SK-N-SH (cell line): ENCODE results near the gene PTPRG. TPM values are rescaled to one million over a fixed set of nuclear protein-coding genes. Genes with fewer than 3 reads are reported as not detected.

Source experiments
- CTCF ChIA-PET: fragments of 300-600, 350-600 bp; formaldehyde crosslinking; extraction: SDS; loops from one replicate; lab custom pipeline; 2021; lab: Yijun Ruan, JAX
- POLR2A ChIA-PET: fragments of 350-600 bp; sonication (Branson Sonifier 250); formaldehyde crosslinking; extraction: SDS; loops from one replicate; lab custom pipeline; 2020; ENCODE audit warnings: antibody characterized with exemption, inconsistent platforms; lab: Yijun Ruan, JAX
- DNase-seq: peaks from one replicate; pipeline ENCODE4 v3.0.0; 2012
- H2AFZ ChIP-seq: fragments of 200-600 bp; sonication (generic); 2 replicates; pipeline ENCODE4 v1.8.1; 2016; ENCODE audit warnings: antibody characterized with exemption, mild to moderate bottlenecking, low read depth
- H3F3A ChIP-seq: fragments of 200-600 bp; sonication (generic); replicated peaks from 2 replicates; pipeline ENCODE3; 2016; ENCODE audit warnings: antibody characterized with exemption, mild to moderate bottlenecking; ENCODE audit not compliant: insufficient read depth
- H3K27ac ChIP-seq, 2 experiments: fragments of 200-500 bp in 1 of 2; fragments of 200-600 bp in 1 of 2; sonication (Bioruptor generic) in 1 of 2; sonication (generic), shearing (Covaris generic) in 1 of 2; 2 replicates each; pipeline versions ENCODE4 v1.5.1 to v1.6.1; 2014 to 2016; ENCODE audit warnings: low read depth in 2 of 2, inconsistent platforms in 1 of 2, low read length in 1 of 2, mild to moderate bottlenecking in 1 of 2, mixed read lengths in 1 of 2
- H3K27me3 ChIP-seq: fragments of 200-600 bp; sonication (generic), shearing (Covaris generic); 2 replicates; pipeline ENCODE4 v1.6.1; 2016; ENCODE audit warnings: mixed run types; ENCODE audit not compliant: insufficient read depth
- H3K36me3 ChIP-seq, 2 experiments: fragments of 200-500 bp in 1 of 2; fragments of 200-600 bp in 1 of 2; sonication (Bioruptor generic) in 1 of 2; sonication (generic) in 1 of 2; replicated peaks in 1 of 2; 2 replicates each; pipeline versions ENCODE3 to v1.5.1; 2014 to 2016; ENCODE audit warnings: low read length in 1 of 2, mild to moderate bottlenecking in 1 of 2; ENCODE audit not compliant: insufficient read depth in 2 of 2, control insufficient read depth in 1 of 2
- H3K4me1 ChIP-seq, 2 experiments: fragments of 200-500 bp in 1 of 2; fragments of 200-600 bp in 1 of 2; sonication (Bioruptor generic) in 1 of 2; sonication (generic), shearing (Covaris generic) in 1 of 2; 2 replicates each; pipeline versions ENCODE4 v1.5.1 to v1.6.1; 2014 to 2016; ENCODE audit warnings: low read depth in 1 of 2, low read length in 1 of 2, mixed run types in 1 of 2; ENCODE audit not compliant: insufficient read depth in 2 of 2, control insufficient read depth in 1 of 2
- H3K4me2 ChIP-seq: fragments of 200-600 bp; sonication (generic), shearing (Covaris generic); 2 replicates; pipeline ENCODE4 v1.6.1; 2017; ENCODE audit warnings: mixed run types
- H3K4me3 ChIP-seq, 2 experiments: fragments of 200-500 bp in 1 of 2; fragments of 200-600 bp in 1 of 2; sonication (Bioruptor generic) in 1 of 2; sonication (generic), shearing (Covaris generic) in 1 of 2; 2 replicates each; pipeline versions ENCODE4 v1.5.1 to v1.8.1; 2014 to 2016; ENCODE audit warnings: low read depth in 2 of 2, inconsistent platforms in 1 of 2, low read length in 1 of 2, mild to moderate bottlenecking in 1 of 2, mixed read lengths in 1 of 2, moderate library complexity in 1 of 2
- H3K79me2 ChIP-seq: fragments of 200-600 bp; sonication (generic); 2 replicates; pipeline ENCODE4 v1.8.1; 2017; ENCODE audit warnings: mild to moderate bottlenecking; ENCODE audit not compliant: insufficient read depth
- H3K9ac ChIP-seq: fragments of 200-600 bp; sonication (generic); 2 replicates; pipeline ENCODE4 v1.6.1; 2017; ENCODE audit warnings: mixed run types
- H3K9me2 ChIP-seq: fragments of 200-600 bp; sonication (generic); 2 replicates; pipeline ENCODE4 v1.6.1; 2017; ENCODE audit warnings: mixed run types
- H3K9me3 ChIP-seq: fragments of 200-600 bp; sonication (generic); 2 replicates; pipeline ENCODE4 v1.6.1; 2017; ENCODE audit warnings: mixed run types, mild to moderate bottlenecking, moderate library complexity
- H4K20me1 ChIP-seq: fragments of 200-600 bp; sonication (generic); 2 replicates; pipeline ENCODE4 v1.6.1; 2017; ENCODE audit warnings: mild to moderate bottlenecking, mixed run types; ENCODE audit not compliant: insufficient read depth
- CHD2 ChIP-seq: fragments of 150-350 bp; IDR thresholded peaks from 2 replicates; pipeline ENCODE4 v1.6.1; 2018; ENCODE audit warnings: low read length; ENCODE audit not compliant: partially characterized antibody
- EP300 ChIP-seq, 2 experiments: IDR thresholded peaks; 2 replicates each; pipeline versions ENCODE4 v1.4.0 to v1.6.1; 2012; ENCODE audit warnings: borderline replicate concordance in 1 of 2, low read depth in 1 of 2, low read length in 1 of 2
- FOSL2 ChIP-seq: IDR thresholded peaks from 2 replicates; pipeline ENCODE4 v1.4.0; 2012; ENCODE audit warnings: low read depth, mild to moderate bottlenecking, moderate library complexity, borderline replicate concordance
- FOXJ3 ChIP-seq: sonication (generic); formaldehyde crosslinking; IDR thresholded peaks from 2 replicates; pipeline ENCODE4 v1.5.1; 2020; ENCODE audit warnings: mild to moderate bottlenecking, missing genetic modification reagents
- FOXM1 ChIP-seq: IDR thresholded peaks from 2 replicates; pipeline ENCODE4 v1.4.0; 2012; ENCODE audit warnings: low read depth, mild to moderate bottlenecking
- GATA2 ChIP-seq: sonication (generic); formaldehyde crosslinking; IDR thresholded peaks from 2 replicates; pipeline ENCODE4 v1.5.0; 2020; ENCODE audit warnings: mild to moderate bottlenecking, missing genetic modification reagents
- NFIC ChIP-seq: IDR thresholded peaks from 2 replicates; pipeline ENCODE4 v1.4.0; 2012; ENCODE audit warnings: borderline replicate concordance
- NRF1 ChIP-seq: IDR thresholded peaks from 2 replicates; pipeline ENCODE4 v1.6.1; 2012; ENCODE audit warnings: low read depth, mild to moderate bottlenecking, low read length
- POLR2AphosphoS5 ChIP-seq: IDR thresholded peaks from 2 replicates; pipeline ENCODE4 v1.6.1; 2012; ENCODE audit warnings: low read depth, low read length
- RAD21 ChIP-seq: IDR thresholded peaks from 2 replicates; pipeline ENCODE4 v1.6.1; 2012; ENCODE audit warnings: mild to moderate bottlenecking, low read length
- SIN3A ChIP-seq: IDR thresholded peaks from 2 replicates; pipeline ENCODE4 v1.6.1; 2012; ENCODE audit warnings: low read depth, mild to moderate bottlenecking, low read length, moderate library complexity, borderline replicate concordance
- SMC3 ChIP-seq: IDR thresholded peaks from 2 replicates; pipeline ENCODE4 v1.6.1; 2012; ENCODE audit warnings: low read depth, low read length, improper control_type of control experiment
- TAF1 ChIP-seq: IDR thresholded peaks from 2 replicates; pipeline ENCODE4 v1.6.1; 2012; ENCODE audit warnings: low read depth, mild to moderate bottlenecking, low read length, moderate library complexity, borderline replicate concordance
- TCF12 ChIP-seq: IDR thresholded peaks from 2 replicates; pipeline ENCODE4 v1.4.0; 2012
- YY1 ChIP-seq: IDR thresholded peaks from 2 replicates; pipeline ENCODE4 v1.4.0; 2012; ENCODE audit warnings: low read depth, mild to moderate bottlenecking
- WGBS: methylation state at CpG from one replicate; pipeline ENCODE4 v1.1.6; 2017; ENCODE audit warnings: low lambda C conversion rate; 5-methylcytosine and 5-hydroxymethylcytosine counted together
- polyA plus RNA-seq, 3 experiments: library from polyadenylated mRNA; depleted of rRNA; stranded (reverse); fragments of >200 nt; gene quantifications; 2 replicates each; pipeline ENCODE4 v1.2.3, GENCODE V29; 2012
- TF ChIP-seq, protein P1 (sequence below): fragments of 200-600 bp; sonication (generic); IDR thresholded peaks from 2 replicates; pipeline ENCODE4 v1.6.1; 2017; ENCODE audit warnings: antibody characterized with exemption, mild to moderate bottlenecking, moderate library complexity
- TF ChIP-seq, protein P2 (sequence below): IDR thresholded peaks from 2 replicates; pipeline ENCODE4 v1.4.0; 2012; ENCODE audit warnings: low read depth, borderline replicate concordance
- TF ChIP-seq, protein P3 (sequence below): IDR thresholded peaks from 2 replicates; pipeline ENCODE4 v1.4.0; 2012; ENCODE audit warnings: low read depth

PTPRG gene
- polyA plus RNA-seq, 1 of the 3 experiments (the other 2 are of a cell fraction) = 14.1 TPM

DNA sequence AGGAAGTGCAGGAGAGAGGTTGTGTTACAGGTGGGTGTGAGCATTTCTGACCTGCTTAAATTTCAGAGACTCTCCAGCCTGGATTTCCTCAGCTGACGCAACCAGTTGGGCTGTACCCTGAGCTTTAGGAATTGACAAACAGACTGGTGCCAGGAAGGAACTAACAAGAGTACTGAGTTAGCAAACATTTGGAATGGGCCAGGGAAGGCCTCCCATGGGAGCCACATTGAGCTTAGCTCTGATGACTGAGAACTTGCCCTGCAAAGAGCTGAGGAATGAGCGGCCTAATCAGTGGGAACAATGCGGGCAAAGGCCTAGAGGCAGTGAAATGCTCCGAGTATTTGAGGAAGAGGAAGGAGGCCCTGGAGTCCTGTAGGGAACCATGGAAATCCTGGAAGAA lies 557.8 kb downstream of the PTPRG start:
- no peak overlapping the region for H2AFZ ChIP-seq
- H3K27ac ChIP-seq = no peak overlapping the region
- H3K4me3 ChIP-seq = no peak overlapping the region
- H3K27me3 ChIP-seq = no peaks in the 10 kb centered on the region
- H3K36me3 ChIP-seq = no peaks in the 10 kb centered on the region
- no peak for TF ChIP-seq RAD21
- no peak for TF ChIP-seq FOSL2
- TF ChIP-seq YY1 = no peak
- TF ChIP-seq, protein P1, sequence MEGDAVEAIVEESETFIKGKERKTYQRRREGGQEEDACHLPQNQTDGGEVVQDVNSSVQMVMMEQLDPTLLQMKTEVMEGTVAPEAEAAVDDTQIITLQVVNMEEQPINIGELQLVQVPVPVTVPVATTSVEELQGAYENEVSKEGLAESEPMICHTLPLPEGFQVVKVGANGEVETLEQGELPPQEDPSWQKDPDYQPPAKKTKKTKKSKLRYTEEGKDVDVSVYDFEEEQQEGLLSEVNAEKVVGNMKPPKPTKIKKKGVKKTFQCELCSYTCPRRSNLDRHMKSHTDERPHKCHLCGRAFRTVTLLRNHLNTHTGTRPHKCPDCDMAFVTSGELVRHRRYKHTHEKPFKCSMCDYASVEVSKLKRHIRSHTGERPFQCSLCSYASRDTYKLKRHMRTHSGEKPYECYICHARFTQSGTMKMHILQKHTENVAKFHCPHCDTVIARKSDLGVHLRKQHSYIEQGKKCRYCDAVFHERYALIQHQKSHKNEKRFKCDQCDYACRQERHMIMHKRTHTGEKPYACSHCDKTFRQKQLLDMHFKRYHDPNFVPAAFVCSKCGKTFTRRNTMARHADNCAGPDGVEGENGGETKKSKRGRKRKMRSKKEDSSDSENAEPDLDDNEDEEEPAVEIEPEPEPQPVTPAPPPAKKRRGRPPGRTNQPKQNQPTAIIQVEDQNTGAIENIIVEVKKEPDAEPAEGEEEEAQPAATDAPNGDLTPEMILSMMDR = no peak
- no peak for TF ChIP-seq GATA2
- TF ChIP-seq SIN3A = no peak
- no peak for TF ChIP-seq EP300 (IDR thresholded peaks at IDR 0.05; ENCODE audit: borderline replicate concordance in 1 of 2, low read depth in 1 of 2, low read length in 1 of 2)
- TF ChIP-seq POLR2AphosphoS5 = no peak
- no peak for TF ChIP-seq NFIC
- TF ChIP-seq, protein P2, sequence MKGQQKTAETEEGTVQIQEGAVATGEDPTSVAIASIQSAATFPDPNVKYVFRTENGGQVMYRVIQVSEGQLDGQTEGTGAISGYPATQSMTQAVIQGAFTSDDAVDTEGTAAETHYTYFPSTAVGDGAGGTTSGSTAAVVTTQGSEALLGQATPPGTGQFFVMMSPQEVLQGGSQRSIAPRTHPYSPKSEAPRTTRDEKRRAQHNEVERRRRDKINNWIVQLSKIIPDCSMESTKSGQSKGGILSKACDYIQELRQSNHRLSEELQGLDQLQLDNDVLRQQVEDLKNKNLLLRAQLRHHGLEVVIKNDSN = no peak
- no peak for TF ChIP-seq NRF1
- no peak for TF ChIP-seq FOXJ3 (CRISPR knock-in tag)
- no peak for TF ChIP-seq TCF12
- TF ChIP-seq TAF1 = no peak
- no peak for TF ChIP-seq FOXM1
- TF ChIP-seq, protein P3, sequence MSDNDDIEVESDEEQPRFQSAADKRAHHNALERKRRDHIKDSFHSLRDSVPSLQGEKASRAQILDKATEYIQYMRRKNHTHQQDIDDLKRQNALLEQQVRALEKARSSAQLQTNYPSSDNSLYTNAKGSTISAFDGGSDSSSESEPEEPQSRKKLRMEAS = no peak
- TF ChIP-seq SMC3 = no peak
- POLR2A ChIA-PET = no interaction called here
- no peak for DNase-seq
- H3F3A ChIP-seq = no peaks in the 10 kb centered on the region
- H3K9ac ChIP-seq = no peak overlapping the region
- no peaks in the 10 kb centered on the region for H3K79me2 ChIP-seq
- 96% methylated on average over 3 of the region's 4 CpGs for WGBS
- no peaks in the 10 kb centered on the region for H3K4me1 ChIP-seq
- H4K20me1 ChIP-seq = no peaks in the 10 kb centered on the region
- H3K9me3 ChIP-seq = no peaks in the 10 kb centered on the region
- H3K4me2 ChIP-seq = no peak overlapping the region
- H3K9me2 ChIP-seq = no peaks in the 10 kb centered on the region
- CTCF ChIA-PET = interaction anchor here (1.1 kb wide), 1 partner anchor 436 kb away, joined by 3 read pairs; no protein-coding TSS in a partner anchor

DNA sequence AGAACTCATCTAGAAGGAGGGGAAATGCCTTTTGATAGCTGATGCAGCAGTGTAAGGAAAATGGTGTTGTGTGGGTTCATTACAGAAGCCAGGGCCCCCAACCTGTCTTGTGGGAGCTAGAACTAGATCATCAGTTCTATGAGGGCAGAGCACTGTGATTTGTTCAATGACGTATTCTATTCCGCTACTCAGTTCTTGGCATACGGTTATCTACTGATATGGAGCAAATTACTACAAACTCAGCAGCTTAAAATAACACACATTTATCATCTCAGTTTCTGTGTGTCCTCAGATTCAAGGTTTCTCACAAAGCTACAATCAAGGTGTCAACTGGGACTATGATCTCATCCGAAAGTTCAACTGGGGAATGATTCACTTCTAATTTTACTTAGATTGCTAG lies 561.4 kb downstream of the PTPRG start:
- 67% methylated on average over 4 of the region's 4 CpGs for WGBS
- Histone ChIP-seq H3K79me2 (no peaks in the 10 kb centered on the region), H3K9me3 (no peaks in the 10 kb centered on the region), H3K9ac (no peak overlapping the region), H3K4me1 (no peaks in the 10 kb centered on the region), H3K27me3 (no peaks in the 10 kb centered on the region), H2AFZ (no peak overlapping the region), H3K9me2 (no peaks in the 10 kb centered on the region), H3K27ac (no peak overlapping the region), H3K4me2 (no peak overlapping the region), H3K4me3 (no peak overlapping the region), H4K20me1 (no peaks in the 10 kb centered on the region), H3F3A (no peaks in the 10 kb centered on the region), H3K36me3 (no peaks in the 10 kb centered on the region)
- ChIA-PET CTCF (interaction anchor here (0.6 to 2.1 kb wide), 4 partner anchors 9 to 1323 kb away, joined by 3 to 5 read pairs (median 4); no protein-coding TSS in a partner anchor), POLR2A (no interaction called here)
- no peak for TF ChIP-seq CHD2
- DNase-seq = no peak
